GM18868 (cell line): Measurements from ENCODE around the gene ATP11A.

Experiments
- ATAC-seq: cut with Tn5 transposase; IDR thresholded peaks from one replicate; pipeline ENCODE4 v1.9.1; 2021; ENCODE audit warnings: mild to moderate bottlenecking, moderate library complexity; ENCODE audit not compliant: unreplicated experiment

ATP11A gene

DNA sequence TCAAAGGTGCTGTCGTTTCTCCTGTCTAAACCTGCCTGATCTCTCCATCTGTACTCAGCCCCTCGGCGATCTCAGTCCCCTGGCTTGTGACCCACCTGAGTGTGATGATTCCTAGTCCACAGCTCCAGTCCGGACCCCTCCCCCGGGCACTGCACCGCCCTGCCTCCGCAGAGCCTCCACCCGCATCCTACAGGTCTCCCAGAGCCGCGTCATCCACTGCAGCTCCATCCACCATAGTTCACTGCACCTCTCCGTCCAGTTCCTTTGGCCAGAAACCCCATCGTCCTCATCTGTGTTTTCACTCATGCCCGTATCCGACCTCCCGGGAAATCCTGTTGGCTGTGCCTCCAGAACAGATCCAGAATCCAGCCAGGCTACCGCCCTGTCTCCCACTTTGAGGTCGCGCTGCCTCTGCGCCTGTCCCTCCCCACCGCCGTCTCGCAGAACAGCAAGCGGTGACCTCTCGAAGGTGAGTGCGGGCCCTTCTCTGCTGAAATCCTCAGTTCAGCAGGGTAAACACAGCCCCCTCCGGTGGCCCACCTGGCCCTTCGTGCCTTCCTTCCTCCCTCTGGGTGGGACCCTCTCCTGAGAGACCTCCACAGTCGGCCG is 227.3 kb downstream of the ATP11A start:
- no peak for ATAC-seq

DNA sequence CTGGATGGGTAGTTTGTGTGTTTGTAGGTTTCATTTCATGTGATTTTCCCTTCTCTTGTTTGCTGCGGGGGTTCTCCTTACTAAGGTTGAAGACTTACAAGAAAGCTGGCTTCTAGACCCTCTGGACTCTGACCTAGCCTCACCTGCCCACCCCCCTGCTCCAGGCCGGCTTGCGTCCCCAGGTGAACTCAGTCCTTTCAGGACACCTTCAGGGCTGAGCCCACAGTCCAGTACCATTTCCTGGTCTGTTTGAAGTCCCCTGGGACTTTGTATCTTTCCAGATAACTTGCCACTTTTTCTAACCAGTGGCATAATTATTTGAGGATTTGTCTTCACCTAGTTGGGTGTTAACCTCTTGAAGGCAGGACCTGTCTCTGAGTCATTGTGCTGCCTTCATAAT is 227.9 kb downstream of the ATP11A start:
- no peak for ATAC-seq

DNA sequence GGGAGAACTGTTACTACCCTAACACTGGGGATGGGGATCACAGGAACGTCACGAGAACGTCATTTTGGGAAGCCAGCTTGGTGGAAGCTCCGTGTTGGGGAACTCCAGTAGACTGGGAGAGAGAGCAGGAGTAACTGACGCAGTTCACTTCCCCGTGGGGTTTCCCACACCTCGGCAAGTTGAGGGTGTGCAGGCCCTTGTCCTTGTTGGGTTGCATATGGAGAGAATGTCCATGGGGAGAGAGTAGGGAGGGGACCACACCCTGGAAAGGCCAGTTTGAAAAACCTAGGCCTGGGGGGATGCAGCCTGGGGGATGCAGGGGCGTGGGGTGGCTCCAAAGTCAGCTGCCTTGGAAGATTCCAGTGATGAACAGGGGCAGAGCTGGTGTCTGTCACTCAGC is 228.4 kb downstream of the ATP11A start:
- ATAC-seq = no peak

DNA sequence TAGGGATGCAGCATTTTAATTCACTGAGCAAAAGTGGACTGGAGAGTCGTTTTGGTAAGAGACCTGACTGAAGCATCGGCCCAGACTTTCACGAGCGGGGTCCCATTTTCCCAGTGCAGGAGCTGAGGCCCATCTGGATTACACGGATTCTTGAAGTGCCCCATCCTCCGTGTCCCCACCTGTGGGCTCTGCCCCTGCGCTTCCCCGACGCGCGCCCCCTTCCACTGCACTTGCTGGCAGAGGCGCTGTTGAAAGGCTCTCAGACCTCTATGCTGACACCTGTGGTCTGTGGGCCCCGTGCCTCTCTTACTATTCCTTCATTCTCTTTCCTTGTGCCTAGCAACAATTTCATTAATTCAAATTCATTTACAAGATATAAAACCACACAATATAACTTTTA is 228.9 kb downstream of the ATP11A start:
- ATAC-seq = no peak

DNA sequence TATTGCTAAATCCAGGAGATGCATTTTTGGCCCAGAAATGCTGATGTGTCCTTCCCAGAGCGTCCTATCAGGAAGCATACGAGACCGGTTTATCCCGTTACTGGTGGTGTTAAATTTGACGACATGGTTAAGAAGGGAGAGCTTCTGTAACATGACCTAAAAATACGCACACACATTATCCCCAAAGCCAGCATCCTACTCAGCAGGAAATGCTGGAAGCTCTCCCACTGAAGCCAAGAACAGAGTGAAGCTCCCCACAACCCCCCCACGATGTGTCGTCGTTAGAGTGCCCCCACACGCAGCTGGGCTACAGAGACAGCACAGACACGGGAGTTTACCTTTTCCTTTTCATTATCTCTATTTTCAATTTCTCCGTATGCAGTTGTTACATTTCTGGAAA is 234.1 kb downstream of the ATP11A start:
- no peak for ATAC-seq

DNA sequence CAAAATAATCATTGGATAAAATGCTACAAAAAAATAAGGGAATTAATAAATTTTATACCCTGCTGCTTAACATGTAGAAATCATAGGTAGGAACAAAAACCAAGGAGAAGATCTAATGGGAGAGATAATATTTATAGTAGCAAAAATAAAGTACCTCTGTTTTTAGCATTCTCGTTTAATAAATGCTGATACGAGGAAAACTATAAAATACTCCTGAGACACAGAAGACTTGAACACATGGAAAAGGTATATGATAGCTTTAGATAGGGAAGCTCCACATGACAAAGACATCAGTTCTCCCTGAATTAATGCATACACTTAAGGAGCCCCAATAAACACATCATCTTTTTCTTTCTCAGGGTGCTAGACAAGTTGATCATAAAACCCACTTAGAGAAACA is 234.5 kb downstream of the ATP11A start:
- no peak for ATAC-seq

DNA sequence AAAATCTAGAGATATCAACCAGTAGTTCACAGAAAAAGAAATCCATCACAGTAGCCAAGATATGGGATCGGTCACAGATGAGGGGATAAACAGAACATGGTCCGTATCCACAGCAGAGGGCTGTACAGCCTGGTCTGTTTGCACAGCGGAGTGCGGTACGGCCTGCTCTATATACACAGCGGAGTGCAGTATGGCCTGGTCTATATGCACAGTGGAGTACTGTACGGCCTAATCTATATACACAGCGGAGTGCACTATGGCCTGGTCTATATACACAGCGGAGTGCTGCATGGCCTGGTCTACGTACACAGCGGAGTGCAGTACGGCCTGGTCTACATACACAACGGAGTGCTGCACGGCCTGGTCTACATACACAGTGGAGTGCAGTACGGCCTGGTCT is 236.2 kb downstream of the ATP11A start:
- no peak for ATAC-seq

DNA sequence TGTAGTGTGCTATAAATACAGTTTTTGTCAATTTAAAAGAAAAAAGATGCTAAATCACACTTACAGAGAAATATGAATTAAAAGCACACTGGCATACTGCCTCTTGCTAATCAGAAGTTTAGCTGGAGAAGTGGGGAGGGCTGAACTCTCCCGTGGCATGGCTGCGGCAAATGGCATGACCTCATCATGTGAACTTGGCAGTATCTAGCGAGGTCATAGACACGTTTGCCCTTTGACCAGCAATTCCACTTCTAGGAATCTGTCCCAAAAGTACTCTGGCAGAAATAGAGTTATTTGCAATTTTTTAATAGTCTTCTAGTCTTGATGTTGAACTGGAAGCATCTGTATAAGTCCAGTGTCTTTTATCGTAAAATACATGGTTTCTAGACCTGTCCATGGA is 237.2 kb downstream of the ATP11A start:
- no peak for ATAC-seq

DNA sequence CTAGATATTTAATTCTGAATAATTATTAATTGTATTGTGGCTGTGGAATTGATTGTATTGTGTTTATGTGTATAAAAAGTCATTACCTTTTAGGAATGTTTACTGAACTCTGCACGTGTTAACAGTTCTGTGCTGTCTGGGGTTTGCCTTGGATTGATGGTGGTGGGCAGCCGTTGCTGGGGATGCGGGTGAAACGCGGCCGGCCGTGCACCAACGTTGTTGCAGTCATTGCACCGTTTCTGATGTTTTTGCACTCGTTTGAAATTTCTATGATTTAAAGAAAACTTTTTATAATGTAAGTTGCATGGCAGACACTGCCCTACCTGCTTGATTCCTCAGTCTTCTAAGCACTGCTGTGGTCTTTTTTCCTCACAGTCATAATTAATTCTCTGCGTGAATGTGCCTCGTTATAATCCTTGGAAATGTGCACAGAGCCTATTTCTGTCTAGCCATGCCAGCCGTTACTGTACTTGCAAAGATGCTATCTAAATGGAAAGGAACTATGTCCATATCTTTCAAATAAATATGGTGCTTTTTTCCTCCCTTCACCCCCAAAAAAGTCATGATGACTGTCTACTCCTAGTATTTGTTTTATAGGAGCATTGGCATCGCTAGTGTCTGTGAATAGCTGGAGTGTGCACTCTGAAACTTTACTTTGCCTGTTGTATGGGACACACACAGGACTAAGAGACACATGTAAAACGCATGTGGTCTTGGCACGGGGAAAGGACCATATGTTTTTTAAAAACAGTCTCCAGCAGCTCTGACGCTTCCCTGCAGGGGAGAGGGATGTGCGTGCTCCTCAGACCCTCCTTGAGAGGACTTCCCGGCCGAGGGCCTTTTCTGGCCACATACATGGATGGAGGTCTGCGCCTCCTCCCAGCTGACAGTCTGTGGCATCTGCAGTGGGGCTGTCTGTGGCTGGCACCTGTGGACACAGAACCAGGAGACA is 238.5 kb downstream of the ATP11A start:
- no peak for ATAC-seq

DNA sequence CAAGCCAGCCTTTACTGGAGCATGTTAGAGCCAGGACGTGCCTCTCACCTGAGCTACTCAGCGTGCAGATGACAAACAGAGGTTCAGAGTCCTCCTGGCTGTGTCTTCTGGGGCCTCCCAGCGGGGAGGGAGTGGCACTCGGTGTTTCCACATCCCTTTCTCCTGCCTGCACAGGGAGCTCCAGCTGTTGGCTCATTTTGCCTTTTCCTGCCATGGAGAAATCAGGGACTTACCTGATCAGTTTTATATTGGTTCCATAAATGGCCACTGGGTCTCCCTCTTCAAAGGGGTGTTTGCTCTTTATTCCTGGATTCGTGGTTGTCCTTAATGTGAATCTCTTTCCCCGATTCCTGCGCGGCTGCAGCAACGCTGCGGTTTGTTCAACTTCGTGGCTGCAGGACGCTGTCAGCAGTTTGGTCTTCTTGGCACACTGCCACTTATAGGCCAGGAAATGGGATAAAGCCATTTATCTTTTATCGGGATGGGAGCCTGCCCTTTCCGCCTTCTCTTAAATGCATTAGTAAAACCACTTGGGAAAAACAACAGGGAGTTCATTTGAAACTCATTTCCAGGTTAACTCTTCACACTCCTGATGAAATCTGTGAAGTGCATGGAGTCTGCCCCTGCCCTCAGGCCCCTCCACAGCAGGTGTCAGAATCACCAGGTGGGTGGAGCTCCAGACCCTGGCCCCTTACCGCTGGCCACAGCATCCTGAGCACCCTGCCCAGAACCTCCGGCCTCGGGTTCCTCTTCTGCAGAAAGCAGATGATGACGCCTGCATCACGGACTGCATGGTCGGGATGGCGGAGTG is 239.3 kb downstream of the ATP11A start:
- ATAC-seq = no peak

DNA sequence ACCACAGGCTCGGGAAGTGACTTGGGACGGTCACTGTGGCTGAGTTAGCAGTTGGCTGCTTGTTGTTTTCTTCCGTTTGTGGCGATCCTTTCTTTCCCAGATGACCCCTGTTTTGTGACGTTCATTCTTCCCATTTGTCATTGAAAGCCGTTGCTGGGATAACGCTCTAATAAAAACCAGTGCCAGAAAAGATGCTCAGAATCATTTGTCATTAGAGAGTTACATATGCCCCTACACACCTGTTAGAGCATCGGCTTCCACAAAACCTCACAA is 239.9 kb downstream of the ATP11A start:
- no peak for ATAC-seq

DNA sequence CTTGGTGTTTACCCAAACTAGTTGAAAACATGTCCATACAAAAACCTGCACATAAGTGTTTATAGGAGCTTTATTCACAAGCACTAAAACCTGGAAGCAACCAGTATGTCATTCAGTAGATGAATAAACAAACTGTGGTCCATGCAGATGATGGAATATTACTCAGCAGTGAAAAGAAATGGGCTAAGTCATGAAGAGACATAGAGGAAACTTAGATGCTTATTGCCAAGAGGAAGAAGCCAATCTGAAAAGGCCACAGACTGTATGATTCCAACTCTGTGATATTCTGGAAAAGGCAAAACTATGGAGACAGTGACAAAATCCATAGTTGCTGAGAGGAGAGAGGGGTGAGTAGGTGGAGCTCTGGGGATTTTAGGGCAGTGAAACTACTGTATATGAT is 240.4 kb downstream of the ATP11A start:
- ATAC-seq = no peak

DNA sequence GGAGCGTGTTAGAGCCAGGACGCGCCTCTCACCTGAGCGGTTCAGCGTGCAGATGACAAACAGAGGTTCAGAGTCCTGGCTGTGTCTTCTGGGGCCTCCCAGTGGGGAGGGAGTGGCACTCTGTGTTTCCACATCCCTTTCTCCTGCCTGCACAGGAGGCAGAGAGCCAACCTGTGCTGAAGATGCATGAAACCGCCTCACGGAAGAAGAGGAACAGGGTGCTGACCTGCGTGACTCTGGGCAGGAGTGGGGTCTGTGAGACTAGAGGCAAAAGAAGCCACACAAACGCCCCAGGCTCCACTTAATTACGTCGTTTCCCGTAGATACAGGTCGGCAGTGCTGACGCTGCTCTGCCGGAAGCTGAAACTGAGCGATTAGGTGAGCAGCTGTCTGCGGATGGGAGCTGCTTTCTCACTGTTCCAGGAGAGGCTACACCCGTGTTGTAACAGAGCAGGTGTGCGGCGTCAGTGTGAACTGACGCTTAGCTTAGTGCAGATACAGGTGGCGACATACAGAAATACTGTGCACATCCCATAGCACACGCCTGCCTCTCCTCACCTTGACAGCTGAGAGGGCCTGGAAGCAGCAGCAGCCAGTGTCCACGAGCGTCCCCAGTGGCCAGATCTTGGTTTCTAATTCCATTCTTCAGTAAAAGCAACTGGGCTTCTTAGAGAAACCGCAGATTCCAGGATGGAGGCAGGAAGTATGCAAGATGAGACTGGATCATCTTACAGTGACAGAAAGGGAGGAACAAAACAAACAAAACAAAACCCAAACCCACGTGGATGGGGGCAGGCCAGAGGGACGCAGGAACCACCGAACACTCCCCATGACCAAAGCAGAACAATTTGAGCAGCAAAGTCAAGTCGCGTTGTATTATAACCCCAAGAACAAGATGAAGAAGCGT is 241.4 kb downstream of the ATP11A start:
- ATAC-seq = peak; percentile 92

DNA sequence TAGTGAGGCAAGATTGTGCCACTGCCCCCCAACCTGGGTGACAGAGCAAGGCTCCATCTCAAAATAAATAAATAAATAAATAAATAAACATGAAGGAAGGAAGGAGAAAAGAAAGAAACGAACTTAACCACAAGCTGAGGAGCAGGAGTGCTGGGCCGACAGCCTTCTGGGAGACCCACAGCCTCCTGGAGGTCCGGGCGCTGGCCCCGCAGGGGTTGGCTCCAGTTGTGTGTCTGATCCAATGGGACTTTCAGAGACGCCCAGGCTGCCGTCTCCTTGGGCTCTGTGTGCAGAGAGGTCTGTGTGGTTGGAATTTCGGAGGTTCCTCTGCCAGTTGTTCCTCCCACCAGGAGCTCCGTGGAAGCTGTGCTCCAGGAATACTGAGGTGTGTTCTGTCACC is 243.1 kb downstream of the ATP11A start:
- ATAC-seq = no peak

DNA sequence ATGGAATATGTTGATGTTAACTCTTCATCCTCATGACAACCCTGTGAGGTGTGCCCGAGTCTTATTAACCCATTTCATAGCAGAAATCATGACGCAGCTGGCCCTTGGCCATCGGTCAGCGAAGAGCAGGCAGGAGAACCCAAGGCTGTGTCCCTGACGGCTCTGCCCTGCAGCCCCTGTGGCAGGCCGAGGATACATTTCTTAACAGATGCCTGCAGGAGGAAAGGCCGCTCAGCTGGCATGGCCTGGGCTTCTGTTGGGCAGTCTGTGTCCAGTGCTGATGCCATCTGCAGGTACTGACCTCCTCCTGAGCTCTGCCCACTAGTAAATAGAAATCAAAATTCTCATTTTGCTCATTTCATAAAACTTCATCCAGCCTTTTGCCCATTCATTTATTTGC is 243.8 kb downstream of the ATP11A start:
- no peak for ATAC-seq

DNA sequence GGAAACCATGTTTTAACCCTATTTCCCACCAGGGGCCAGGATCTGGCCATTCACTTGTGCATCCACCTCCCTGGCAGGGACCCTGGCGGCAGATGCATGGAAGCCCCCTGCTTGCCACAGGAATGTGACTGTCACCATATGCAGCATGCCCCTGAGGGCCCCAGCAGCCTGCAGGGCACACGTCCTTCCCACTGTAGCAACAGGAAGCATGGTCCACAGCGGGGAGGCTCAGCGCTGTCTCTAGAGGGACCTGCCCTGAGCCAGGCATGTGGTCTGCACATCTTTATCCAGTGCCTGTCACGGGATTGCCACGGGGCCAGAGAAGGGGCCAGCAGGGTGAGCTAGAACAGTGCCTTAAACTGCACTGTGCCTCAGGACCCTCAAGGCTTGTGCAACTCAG is 244.2 kb downstream of the ATP11A start:
- ATAC-seq = no peak
